ENCODE data around the gene SLC13A3. TPM values are rescaled to one million over a fixed set of nuclear protein-coding genes. Genes with fewer than 3 reads are reported as not detected.

The SLC13A3 gene
- total RNA-seq, 1 experiment from 2014 or later: 17.5 TPM

- no peak overlapping the region for H4K8ac ChIP-seq (replicated peaks; ENCODE audit: insufficient read length, low read depth, low read length)
- no peaks in the 10 kb centered on the region for H3K79me1 ChIP-seq (ENCODE audit: insufficient read depth, low read depth, low read length, poor library complexity, severe bottlenecking)
- Mint-ChIP-seq H3K4me3 (peak overlapping the region in 1 of 2 experiments; percentile 26; a peak in 2 of 5 replicates), H3K27me3 (ENCODE audit: low read depth) (no peaks in the 10 kb centered on the region), H3K4me1 (peaks cover 37 to 48% of the 10 kb centered on the region in 2 experiments), H3K27ac (peak overlapping the region in 2 of 3 experiments; percentile 85 to 87; a peak in 4 of 7 replicates), H3K36me3 (ENCODE audit: insufficient read depth in 1 of 3, low read depth in 3 of 3) (peaks cover 12 to 32% (median 17%) of the 10 kb centered on the region in 3 experiments), H3K9me3 (peaks cover 13 to 14% of the 10 kb centered on the region in 2 experiments)
- H3K27ac ChIP-seq (ENCODE audit: insufficient read length, low read depth, low read length): no peak overlapping the region
- H2BK5ac ChIP-seq (ENCODE audit: insufficient read length, low read length): no peak overlapping the region
- H3K23ac ChIP-seq (ENCODE audit: insufficient read length, low read depth, low read length): no peak overlapping the region
- H4K91ac ChIP-seq (ENCODE audit: insufficient read length, low read depth, low read length): no peak overlapping the region
- no peak overlapping the region for H3K14ac ChIP-seq (ENCODE audit: insufficient read depth, low read length)
- no CpG with 5 or more reads among the region's 5 CpGs for WGBS (ENCODE audit: extremely low coverage, insufficient read length, low lambda C conversion rate)
- no peak overlapping the region for H2BK15ac ChIP-seq (ENCODE audit: low read depth, low read length)
- H3K18ac ChIP-seq (ENCODE audit: insufficient read length, low read depth, low read length): no peak overlapping the region
- H3K23me2 ChIP-seq (ENCODE audit: insufficient read length, low read depth, low read length, poor library complexity, severe bottlenecking): no peaks in the 10 kb centered on the region
- H4K20me1 ChIP-seq (ENCODE audit: control insufficient read depth, insufficient read depth, insufficient read length): no peaks in the 10 kb centered on the region
- no peak overlapping the region for H3K4me2 ChIP-seq (ENCODE audit: insufficient read depth, insufficient read length, low read length)
- no peak overlapping the region for H2BK120ac ChIP-seq (ENCODE audit: low read depth, low read length, poor library complexity, severe bottlenecking)
- no peak overlapping the region for H3K56ac ChIP-seq (ENCODE audit: insufficient read length, low read depth, low read length)
- no peak overlapping the region for H3K9ac ChIP-seq (ENCODE audit: extremely low read depth, insufficient read length, low read length)
- H4K5ac ChIP-seq (ENCODE audit: insufficient read length, low read depth, low read length): no peak overlapping the region
- H3K27me3 ChIP-seq (ENCODE audit: insufficient read depth, low read length): no peaks in the 10 kb centered on the region
- H3K4ac ChIP-seq (ENCODE audit: low read depth, low read length): no peak overlapping the region
- no peaks in the 10 kb centered on the region for H3K79me2 ChIP-seq (ENCODE audit: insufficient read depth, low read length)
- no peak for DNase-seq
- no peak overlapping the region for H2AFZ ChIP-seq (ENCODE audit: low read length)
- no peak overlapping the region for H2AK5ac ChIP-seq (ENCODE audit: insufficient read length, low read length)
- peaks cover 6% of the 10 kb centered on the region for H3K4me1 ChIP-seq (ENCODE audit: insufficient read depth, low read length)
- TF ChIP-seq CTCF (conservative IDR thresholded peaks at IDR 0.05): peak; percentile 41; the same call in 2 of the 3 replicates
- no peaks in the 10 kb centered on the region for H3K9me3 ChIP-seq (ENCODE audit: control insufficient read depth, low read depth, low read length)
- H3T11ph ChIP-seq (ENCODE audit: low read length): no peak overlapping the region
- no peak overlapping the region for H2BK20ac ChIP-seq (ENCODE audit: low read depth, low read length, poor library complexity, severe bottlenecking)
- H2BK12ac ChIP-seq (ENCODE audit: insufficient read length, low read depth, low read length): no peak overlapping the region
Measured at GRCh38 chr20:46582648-46583047, 68.6 kb downstream of the SLC13A3 start.

Data from H9 (cell line).